HCT116 (cell line): ENCODE results near the gene TOX4.

Experiments used
- CBX3 ChIP-seq: IDR thresholded peaks from 2 replicates; pipeline ENCODE4 v1.6.1; 2012; ENCODE audit warnings: low read depth
- CEBPB ChIP-seq: IDR thresholded peaks from 2 replicates; pipeline ENCODE4 v1.6.1; 2012; ENCODE audit warnings: low read depth
- CTCF ChIP-seq, 3 experiments: fragments of 200-600 bp in 1 of 3; sonication (generic) in 1 of 3; IDR thresholded peaks in 2 of 3; conservative IDR thresholded peaks in 1 of 3; 2 replicates each; pipeline ENCODE4 v1.5.1; 2012 to 2017; ENCODE audit warnings: low read depth in 2 of 3, low read length in 2 of 3, antibody characterized with exemption in 1 of 3, borderline replicate concordance in 1 of 3, control low read depth in 1 of 3, mild to moderate bottlenecking in 1 of 3, mixed read lengths in 1 of 3, mixed run types in 1 of 3, moderate library complexity in 1 of 3; ENCODE audit not compliant: insufficient read depth in 1 of 3
- ELF1 ChIP-seq: IDR thresholded peaks from 2 replicates; pipeline ENCODE4 v1.6.1; 2012; ENCODE audit warnings: low read depth, borderline replicate concordance
- EZH2phosphoT487 ChIP-seq: fragments of 200-600 bp; IDR thresholded peaks from 2 replicates; pipeline ENCODE4 v1.6.1; 2018; ENCODE audit warnings: antibody characterized with exemption, borderline replicate concordance
- POLR2A ChIP-seq: IDR thresholded peaks from 2 replicates; pipeline ENCODE4 v1.7.0; 2011; ENCODE audit warnings: borderline replicate concordance; ENCODE audit not compliant: insufficient read depth, insufficient read length; ENCODE audit errors: extremely low read depth
- RAD21 ChIP-seq: IDR thresholded peaks from 2 replicates; pipeline ENCODE4 v1.6.1; 2012; ENCODE audit warnings: low read depth, mild to moderate bottlenecking
- TF ChIP-seq, protein P1 (sequence below): IDR thresholded peaks from 2 replicates; pipeline ENCODE4 v1.6.1; 2012
- TF ChIP-seq, protein P2 (sequence below): IDR thresholded peaks from 2 replicates; pipeline ENCODE4 v1.6.1; 2012

- no peak for TF ChIP-seq POLR2A
- TF ChIP-seq ELF1, result no peak
- TF ChIP-seq, protein P1, sequence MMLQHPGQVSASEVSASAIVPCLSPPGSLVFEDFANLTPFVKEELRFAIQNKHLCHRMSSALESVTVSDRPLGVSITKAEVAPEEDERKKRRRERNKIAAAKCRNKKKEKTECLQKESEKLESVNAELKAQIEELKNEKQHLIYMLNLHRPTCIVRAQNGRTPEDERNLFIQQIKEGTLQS, result no peak
- no peak for TF ChIP-seq EZH2phosphoT487
- no peak for TF ChIP-seq CTCF (IDR thresholded peaks at IDR 0.05 in 2 of 3, conservative IDR thresholded peaks at IDR 0.05 in 1 of 3; ENCODE audit: borderline replicate concordance in 1 of 3, insufficient read depth in 1 of 3, low read depth in 2 of 3, low read length in 2 of 3)
- TF ChIP-seq, protein P2, sequence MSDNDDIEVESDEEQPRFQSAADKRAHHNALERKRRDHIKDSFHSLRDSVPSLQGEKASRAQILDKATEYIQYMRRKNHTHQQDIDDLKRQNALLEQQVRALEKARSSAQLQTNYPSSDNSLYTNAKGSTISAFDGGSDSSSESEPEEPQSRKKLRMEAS, result no peak
- TF ChIP-seq CEBPB, result no peak
- TF ChIP-seq RAD21, result no peak
- no peak for TF ChIP-seq CBX3
These were observed 57.6 kb downstream of the TOX4 start for GRCh38 chr14:21534576-21534975.
